GM18520 (cell line): ENCODE results near the gene C19orf47.

Experiments used
- ATAC-seq: cut with Tn5 transposase; IDR thresholded peaks from one replicate; pipeline ENCODE4 v1.9.1; 2021; ENCODE audit not compliant: unreplicated experiment

The C19orf47 gene

GRCh38 chr19:40348125-40348913, at the start of gene C19orf47, which contains the start of gene PLD3:
Gene C19orf47 (minus strand): TSS chr19:40348397. CDS start chr19:40341857, 6,540 bp downstream.
Gene PLD3 (plus strand): TSS chr19:40348695. CDS start chr19:40366484, 17,789 bp downstream.
- ATAC-seq, result peak; percentile 95

- ATAC-seq, result no peak
Measured at GRCh38 chr19:40397568-40397906, 49.3 kb upstream of the C19orf47 start.

GRCh38 chr19:40396886-40397567, 48.8 kb upstream of the C19orf47 start:
- ATAC-seq, result no peak

GRCh38 chr19:40395956-40396355, 47.8 kb upstream of the C19orf47 start:
- no peak for ATAC-seq

GRCh38 chr19:40394816-40395210, 46.6 kb upstream of the C19orf47 start:
- no peak for ATAC-seq

- ATAC-seq, result no peak
Measured at GRCh38 chr19:40393894-40394815, 46.0 kb upstream of the C19orf47 start.

- no peak for ATAC-seq
Measured at GRCh38 chr19:40392894-40393517, 44.8 kb upstream of the C19orf47 start.

GRCh38 chr19:40392123-40392522, 43.9 kb upstream of the C19orf47 start:
- ATAC-seq, result no peak

- no peak for ATAC-seq
Measured at GRCh38 chr19:40390084-40390742, 42.0 kb upstream of the C19orf47 start, which contains the start of gene HIPK4. Gene HIPK4 (minus strand): TSS chr19:40390181. CDS start chr19:40389902, 279 bp downstream.

- no peak for ATAC-seq
Measured at GRCh38 chr19:40389404-40390083, 41.3 kb upstream of the C19orf47 start.

- ATAC-seq, result no peak
Measured at GRCh38 chr19:40388481-40388880, 40.3 kb upstream of the C19orf47 start.

- no peak for ATAC-seq
Measured at GRCh38 chr19:40387155-40387554, 39.0 kb upstream of the C19orf47 start.

GRCh38 chr19:40383668-40384248, 35.6 kb upstream of the C19orf47 start:
- no peak for ATAC-seq

- ATAC-seq, result no peak
Measured at GRCh38 chr19:40381321-40381720, 33.1 kb upstream of the C19orf47 start.

- ATAC-seq, result no peak
Measured at GRCh38 chr19:40380199-40381037, 32.2 kb upstream of the C19orf47 start.

- no peak for ATAC-seq
Measured at GRCh38 chr19:40379446-40380198, 31.4 kb upstream of the C19orf47 start.

- no peak for ATAC-seq
Measured at GRCh38 chr19:40378509-40378908, 30.3 kb upstream of the C19orf47 start.
